Trophoblast cell (in vitro differentiated cells and primary cell): Measurements from ENCODE around the gene CRAMP1.

Experiments used
- DNase-seq, 2 donors: peaks; one replicate each; pipeline ENCODE4 v3.0.0-alpha.2; 2016
- H2AFZ ChIP-seq: 2 replicates; pipeline ENCODE4 v1.6.1; 2013; ENCODE audit warnings: low read length, moderate library complexity, mild to moderate bottlenecking; ENCODE audit not compliant: insufficient read depth, poor library complexity
- H2AK5ac ChIP-seq: 2 replicates; pipeline ENCODE4 v1.6.1; 2013; ENCODE audit warnings: mild to moderate bottlenecking, low read length
- H2BK120ac ChIP-seq: 2 replicates; pipeline ENCODE4 v1.6.1; 2013; ENCODE audit warnings: low read length, mild to moderate bottlenecking, moderate library complexity; ENCODE audit not compliant: insufficient read depth, poor library complexity
- H2BK12ac ChIP-seq: 2 replicates; pipeline ENCODE4 v1.6.1; 2013; ENCODE audit warnings: mild to moderate bottlenecking, low read length, moderate library complexity
- H2BK5ac ChIP-seq: 2 replicates; pipeline ENCODE4 v1.6.1; 2013; ENCODE audit warnings: low read length, low read depth, moderate library complexity, mild to moderate bottlenecking; ENCODE audit not compliant: poor library complexity
- H3K14ac ChIP-seq: 2 replicates; pipeline ENCODE4 v1.6.1; 2013; ENCODE audit warnings: mild to moderate bottlenecking, low read length
- H3K18ac ChIP-seq: 2 replicates; pipeline ENCODE4 v1.6.1; 2013; ENCODE audit warnings: mild to moderate bottlenecking, low read length
- H3K23ac ChIP-seq: 2 replicates; pipeline ENCODE4 v1.6.1; 2013; ENCODE audit warnings: low read length
- H3K27ac ChIP-seq: 2 replicates; pipeline ENCODE4 v1.5.1; 2013; ENCODE audit warnings: low read depth, mild to moderate bottlenecking, inconsistent platforms, low read length, moderate library complexity
- H3K27me3 ChIP-seq: 2 replicates; pipeline ENCODE4 v1.6.1; 2013; ENCODE audit warnings: inconsistent platforms, mild to moderate bottlenecking, low read length, moderate library complexity; ENCODE audit not compliant: insufficient read depth
- H3K36me3 ChIP-seq, 2 experiments: 1 replicate in 1 of 2; 2 replicates in 1 of 2; pipeline ENCODE4 v1.6.1; 2013; ENCODE audit warnings: low read length in 2 of 2, mild to moderate bottlenecking in 2 of 2, moderate library complexity in 1 of 2; ENCODE audit not compliant: insufficient read depth in 2 of 2, control insufficient read depth in 1 of 2
- H3K4ac ChIP-seq: 2 replicates; pipeline ENCODE4 v1.6.1; 2013; ENCODE audit warnings: low read depth, mild to moderate bottlenecking, low read length, moderate library complexity
- H3K4me1 ChIP-seq, 2 experiments: 1 replicate in 1 of 2; 2 replicates in 1 of 2; pipeline ENCODE4 v1.6.1; 2013; ENCODE audit warnings: low read length in 2 of 2, mild to moderate bottlenecking in 2 of 2, moderate library complexity in 1 of 2; ENCODE audit not compliant: insufficient read depth in 2 of 2, control insufficient read depth in 1 of 2
- H3K4me2 ChIP-seq: 2 replicates; pipeline ENCODE4 v1.6.1; 2013; ENCODE audit warnings: inconsistent platforms, mild to moderate bottlenecking, low read length, moderate library complexity
- H3K4me3 ChIP-seq: 2 replicates; pipeline ENCODE4 v1.5.1; 2013; ENCODE audit warnings: mild to moderate bottlenecking, low read depth, low read length, inconsistent platforms
- H3K79me1 ChIP-seq: one replicate; pipeline ENCODE4 v1.6.1; 2013; ENCODE audit warnings: low read length
- H3K79me2 ChIP-seq: 2 replicates; pipeline ENCODE4 v1.6.1; 2013; ENCODE audit warnings: low read length, mild to moderate bottlenecking; ENCODE audit not compliant: control insufficient read depth, insufficient read depth, poor library complexity
- H3K9ac ChIP-seq: 2 replicates; pipeline ENCODE4 v1.6.1; 2013; ENCODE audit warnings: mild to moderate bottlenecking, low read length
- H3K9me3 ChIP-seq: 2 replicates; pipeline ENCODE4 v1.6.1; 2013; ENCODE audit warnings: low read depth, mild to moderate bottlenecking, control low read depth, inconsistent platforms, low read length; ENCODE audit not compliant: insufficient read depth
- H4K12ac ChIP-seq: 2 replicates; pipeline ENCODE4 v1.6.1; 2013; ENCODE audit warnings: low read depth, mild to moderate bottlenecking, low read length, moderate library complexity
- H4K8ac ChIP-seq: 2 replicates; pipeline ENCODE4 v1.6.1; 2013; ENCODE audit warnings: low read depth, mild to moderate bottlenecking, low read length, moderate library complexity
- H4K91ac ChIP-seq: one replicate; pipeline ENCODE4 v1.6.1; 2013; ENCODE audit warnings: low read depth, mild to moderate bottlenecking, low read length, moderate library complexity
- WGBS: extraction: QIAGEN DNeasy Blood & Tissue Kit; methylation state at CpG from one replicate; pipeline ENCODE4 v1.1.7; 2013; ENCODE audit warnings: missing lambda C conversion rate; ENCODE audit not compliant: insufficient read length, insufficient coverage; ENCODE audit errors: extremely low coverage; 5-methylcytosine and 5-hydroxymethylcytosine counted together

Gene CRAMP1

GRCh38 chr16:1651094-1651973, 39.2 kb downstream of the CRAMP1 start:
- H3K9ac ChIP-seq = no peak overlapping the region
- WGBS = no CpG with 5 or more reads among the region's 12 CpGs
- H3K4me1 ChIP-seq = no peaks in the 10 kb centered on the region
- no peak overlapping the region for H2BK12ac ChIP-seq
- no peak overlapping the region for H2AK5ac ChIP-seq
- H4K8ac ChIP-seq = no peak overlapping the region
- H3K4ac ChIP-seq = no peak overlapping the region
- H3K9me3 ChIP-seq = peaks cover 8% of the 10 kb centered on the region
- no peak overlapping the region for H3K23ac ChIP-seq
- H4K91ac ChIP-seq = no peak overlapping the region
- no peak overlapping the region for H2BK5ac ChIP-seq
- no peak overlapping the region for H4K12ac ChIP-seq
- H3K27ac ChIP-seq = no peak overlapping the region
- H3K18ac ChIP-seq = no peak overlapping the region
- no peak overlapping the region for H3K14ac ChIP-seq
- no peak overlapping the region for H3K4me3 ChIP-seq
- no peaks in the 10 kb centered on the region for H3K79me2 ChIP-seq
- DNase-seq = no peak
- H2BK120ac ChIP-seq = no peak overlapping the region
- no peaks in the 10 kb centered on the region for H3K27me3 ChIP-seq
- peaks cover 51 to 59% of the 10 kb centered on the region in 2 experiments for H3K36me3 ChIP-seq
- H3K79me1 ChIP-seq = no peaks in the 10 kb centered on the region
- H2AFZ ChIP-seq = no peak overlapping the region
- H3K4me2 ChIP-seq = no peak overlapping the region

DNA sequence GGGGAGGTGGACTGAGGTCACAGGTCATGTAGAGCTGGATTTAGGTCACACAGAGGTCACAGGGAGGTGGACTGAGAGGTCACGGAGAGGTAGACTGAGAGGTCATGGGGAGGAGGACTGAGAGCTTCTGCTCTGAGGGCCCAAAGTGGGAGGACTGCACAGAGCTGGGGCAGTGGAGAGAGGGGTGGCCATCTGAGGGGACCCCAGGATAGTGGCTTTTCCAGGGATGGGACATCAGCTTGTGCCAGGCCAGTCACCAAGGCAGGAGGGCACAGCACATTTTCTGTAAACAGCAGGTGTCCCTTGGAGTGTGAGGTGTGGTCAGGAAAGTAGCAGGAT, 39.8 kb downstream of the CRAMP1 start:
- H3K23ac ChIP-seq = no peak overlapping the region
- peaks cover 57 to 62% of the 10 kb centered on the region in 2 experiments for H3K36me3 ChIP-seq
- no peaks in the 10 kb centered on the region for H3K79me1 ChIP-seq
- no peak overlapping the region for H4K8ac ChIP-seq
- H3K4ac ChIP-seq = no peak overlapping the region
- WGBS = no CpG with 5 or more reads among the region's 1 CpG
- H4K91ac ChIP-seq = no peak overlapping the region
- no peak overlapping the region for H4K12ac ChIP-seq
- H3K9me3 ChIP-seq = peaks cover 8% of the 10 kb centered on the region
- H2AK5ac ChIP-seq = no peak overlapping the region
- H2AFZ ChIP-seq = no peak overlapping the region
- H3K9ac ChIP-seq = no peak overlapping the region
- no peak overlapping the region for H3K4me2 ChIP-seq
- no peak overlapping the region for H3K14ac ChIP-seq
- no peak overlapping the region for H3K27ac ChIP-seq
- H2BK5ac ChIP-seq = no peak overlapping the region
- no peak overlapping the region for H3K4me3 ChIP-seq
- H2BK120ac ChIP-seq = no peak overlapping the region
- no peaks in the 10 kb centered on the region for H3K4me1 ChIP-seq
- H3K79me2 ChIP-seq = no peaks in the 10 kb centered on the region
- no peak overlapping the region for H2BK12ac ChIP-seq
- no peak for DNase-seq
- no peak overlapping the region for H3K18ac ChIP-seq
- H3K27me3 ChIP-seq = no peaks in the 10 kb centered on the region

DNA sequence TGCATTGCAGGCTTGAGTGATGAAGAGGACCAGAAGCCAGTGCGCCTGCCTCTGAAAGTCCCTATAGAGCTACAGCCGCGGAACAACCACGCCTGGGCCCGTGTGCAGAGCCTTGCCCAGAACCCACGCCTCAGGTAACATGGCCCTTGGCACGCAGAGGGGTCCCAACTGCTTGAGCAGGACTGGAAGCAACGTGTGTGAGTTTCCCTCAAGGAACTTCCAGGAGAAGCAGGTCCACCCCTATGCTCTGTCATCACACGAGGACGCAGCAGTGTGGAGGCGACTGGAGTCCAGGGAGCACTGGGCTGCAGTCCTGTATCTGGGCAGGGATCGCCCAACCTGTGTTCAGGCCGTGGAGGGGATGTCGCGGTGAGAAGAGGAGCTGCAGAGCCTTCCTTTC, 40.9 kb downstream of the CRAMP1 start:
- H4K12ac ChIP-seq = no peak overlapping the region
- no peak overlapping the region for H4K8ac ChIP-seq
- H2BK12ac ChIP-seq = no peak overlapping the region
- WGBS = no CpG with 5 or more reads among the region's 15 CpGs
- no peak overlapping the region for H2AK5ac ChIP-seq
- H3K36me3 ChIP-seq = peaks cover 66 to 70% of the 10 kb centered on the region in 2 experiments
- H3K4ac ChIP-seq = no peak overlapping the region
- H3K18ac ChIP-seq = no peak overlapping the region
- no peak for DNase-seq
- H3K9me3 ChIP-seq = peaks cover 8% of the 10 kb centered on the region
- H3K27ac ChIP-seq = no peak overlapping the region
- no peak overlapping the region for H3K23ac ChIP-seq
- H2AFZ ChIP-seq = no peak overlapping the region
- H2BK120ac ChIP-seq = no peak overlapping the region
- H3K79me1 ChIP-seq = no peaks in the 10 kb centered on the region
- no peak overlapping the region for H3K9ac ChIP-seq
- H3K4me1 ChIP-seq = no peaks in the 10 kb centered on the region
- no peaks in the 10 kb centered on the region for H3K79me2 ChIP-seq
- H4K91ac ChIP-seq = no peak overlapping the region
- no peak overlapping the region for H3K14ac ChIP-seq
- no peak overlapping the region for H3K4me3 ChIP-seq
- H3K4me2 ChIP-seq = no peak overlapping the region
- H3K27me3 ChIP-seq = no peaks in the 10 kb centered on the region
- no peak overlapping the region for H2BK5ac ChIP-seq

DNA sequence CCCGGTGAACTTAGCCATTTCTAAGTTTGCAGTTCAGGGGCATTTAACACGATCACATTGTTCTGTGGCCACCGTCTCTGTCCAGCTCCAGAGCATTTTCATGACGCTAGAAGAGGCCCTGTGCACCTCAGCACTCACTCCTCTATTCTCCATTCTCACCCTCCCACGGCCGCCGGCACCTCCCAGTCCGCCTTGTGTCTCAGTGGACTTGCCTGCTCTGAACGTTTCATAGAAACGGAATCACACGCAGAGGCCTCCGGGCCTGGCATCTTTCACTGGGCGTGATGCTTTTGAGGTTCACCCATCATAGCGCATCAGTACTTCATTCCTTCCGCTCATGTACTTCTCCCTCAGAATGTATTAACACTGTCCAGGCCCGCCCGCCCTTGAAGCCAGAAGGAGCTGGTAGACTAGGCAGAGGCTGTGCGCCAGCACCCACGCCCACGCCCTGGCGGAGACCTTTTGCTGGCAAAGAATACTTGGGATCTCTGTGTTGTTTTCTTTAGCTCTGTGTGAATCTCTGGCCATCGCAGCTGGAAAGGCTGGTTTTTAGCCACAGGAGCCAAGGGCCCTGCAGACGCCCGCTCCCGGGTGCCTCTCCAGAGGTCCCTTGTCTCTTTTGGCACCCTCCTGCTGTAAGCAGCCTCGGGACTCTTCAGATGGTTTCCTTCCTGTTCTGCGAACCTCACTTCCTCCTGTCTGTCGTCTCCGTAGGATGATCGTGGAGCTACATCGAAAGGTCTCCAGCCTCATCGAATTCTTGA, 42.5 kb downstream of the CRAMP1 start:
- no CpG with 5 or more reads among the region's 32 CpGs for WGBS
- Histone ChIP-seq H3K79me1 (no peaks in the 10 kb centered on the region), H3K23ac (no peak overlapping the region), H3K36me3 (peaks cover 82% of the 10 kb centered on the region in 2 experiments), H3K9me3 (peaks cover 8% of the 10 kb centered on the region), H3K27me3 (no peaks in the 10 kb centered on the region), H2BK120ac (no peak overlapping the region), H3K79me2 (no peaks in the 10 kb centered on the region), H3K4me3 (no peak overlapping the region), H4K91ac (no peak overlapping the region), H3K14ac (no peak overlapping the region), H2BK12ac (no peak overlapping the region), H4K8ac (no peak overlapping the region), H3K4me2 (no peak overlapping the region), H2AK5ac (no peak overlapping the region), H3K27ac (no peak overlapping the region), H3K9ac (no peak overlapping the region), H2AFZ (no peak overlapping the region), H2BK5ac (no peak overlapping the region), H3K4me1 (no peaks in the 10 kb centered on the region), H3K18ac (no peak overlapping the region), H4K12ac (no peak overlapping the region), H3K4ac (no peak overlapping the region)
- DNase-seq = no peak
